SK-N-SH treated with all-trans-retinoic acid at 6 μM for 48 hours (cell line): ENCODE data around the gene WTAP.

Experiments
- ESRRG ChIP-seq: fragments of 250-450 bp; sonication (Bioruptor Pico); IDR thresholded peaks from 2 replicates; pipeline ENCODE4 v1.6.1; 2021; ENCODE audit warnings: mild to moderate bottlenecking
- POU6F1 ChIP-seq: fragments of 250-450 bp; sonication (Bioruptor Pico); IDR thresholded peaks from 2 replicates; pipeline ENCODE4 v1.8.0; 2021; ENCODE audit warnings: low read depth, mild to moderate bottlenecking, moderate library complexity, borderline replicate concordance
- ZNF565 ChIP-seq: fragments of 450-650 bp; formaldehyde crosslinking; conservative IDR thresholded peaks from 2 replicates; pipeline ENCODE4 v1.5.0; 2020; ENCODE audit warnings: low read depth, mild to moderate bottlenecking, moderate library complexity

GRCh38 chr6:159687341-159687740, 40.0 kb upstream of the WTAP start:
- no peak for TF ChIP-seq ESRRG (CRISPR knock-in tag)
- no peak for TF ChIP-seq POU6F1 (CRISPR knock-in tag)
- TF ChIP-seq ZNF565 (CRISPR knock-in tag), result no peak
